GM19397 (cell line): ENCODE measurements around the gene NTNG2.
A peak's percentile ranks its signal among the peaks of the same experiment; 100 is the strongest.

Source experiments
- ATAC-seq: cut with Tn5 transposase; IDR thresholded peaks from one replicate; pipeline ENCODE4 v1.9.1; 2021; ENCODE audit warnings: mild to moderate bottlenecking, moderate library complexity; ENCODE audit not compliant: unreplicated experiment

NTNG2 gene

DNA sequence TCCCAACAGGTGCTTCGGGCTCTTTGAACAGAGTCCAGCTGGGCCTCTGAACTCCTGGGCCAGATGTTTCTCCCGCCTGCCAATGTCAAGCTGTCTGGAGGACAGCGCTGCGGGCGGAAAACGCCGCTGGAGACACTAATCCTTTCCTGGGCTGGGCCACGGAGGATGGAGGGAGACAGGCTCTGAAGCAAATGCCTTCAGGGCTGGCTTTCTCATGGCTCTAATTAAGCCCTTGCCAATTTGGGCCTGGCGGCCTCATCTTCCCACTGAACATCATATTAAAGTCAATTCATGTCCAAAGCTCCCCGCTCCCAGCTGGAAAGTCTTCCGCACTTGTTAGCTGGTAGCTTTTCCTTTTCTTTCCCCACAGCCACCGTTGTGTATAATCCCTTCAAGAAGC lies 72.7 kb downstream of the NTNG2 start:
- no peak for ATAC-seq

DNA sequence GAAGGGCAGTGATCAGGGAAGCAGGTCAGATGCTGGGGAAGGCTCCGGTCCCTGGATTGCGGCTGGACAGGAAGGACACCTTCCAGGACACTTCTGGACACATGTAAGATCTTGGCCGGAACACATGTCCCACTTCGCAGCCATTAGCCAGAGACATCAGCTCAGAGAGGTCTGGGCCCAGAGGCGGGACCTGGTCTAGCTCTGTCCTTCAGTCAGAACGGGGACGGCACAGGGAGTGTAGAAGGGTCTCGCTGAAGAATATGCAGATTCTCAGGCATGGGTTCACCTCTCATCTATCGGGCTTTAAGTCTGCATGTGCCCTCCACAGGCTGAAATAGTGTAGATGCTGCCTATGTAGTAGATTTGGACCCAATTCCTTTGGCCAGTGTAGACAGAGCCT lies 73.3 kb downstream of the NTNG2 start:
- ATAC-seq = no peak

DNA sequence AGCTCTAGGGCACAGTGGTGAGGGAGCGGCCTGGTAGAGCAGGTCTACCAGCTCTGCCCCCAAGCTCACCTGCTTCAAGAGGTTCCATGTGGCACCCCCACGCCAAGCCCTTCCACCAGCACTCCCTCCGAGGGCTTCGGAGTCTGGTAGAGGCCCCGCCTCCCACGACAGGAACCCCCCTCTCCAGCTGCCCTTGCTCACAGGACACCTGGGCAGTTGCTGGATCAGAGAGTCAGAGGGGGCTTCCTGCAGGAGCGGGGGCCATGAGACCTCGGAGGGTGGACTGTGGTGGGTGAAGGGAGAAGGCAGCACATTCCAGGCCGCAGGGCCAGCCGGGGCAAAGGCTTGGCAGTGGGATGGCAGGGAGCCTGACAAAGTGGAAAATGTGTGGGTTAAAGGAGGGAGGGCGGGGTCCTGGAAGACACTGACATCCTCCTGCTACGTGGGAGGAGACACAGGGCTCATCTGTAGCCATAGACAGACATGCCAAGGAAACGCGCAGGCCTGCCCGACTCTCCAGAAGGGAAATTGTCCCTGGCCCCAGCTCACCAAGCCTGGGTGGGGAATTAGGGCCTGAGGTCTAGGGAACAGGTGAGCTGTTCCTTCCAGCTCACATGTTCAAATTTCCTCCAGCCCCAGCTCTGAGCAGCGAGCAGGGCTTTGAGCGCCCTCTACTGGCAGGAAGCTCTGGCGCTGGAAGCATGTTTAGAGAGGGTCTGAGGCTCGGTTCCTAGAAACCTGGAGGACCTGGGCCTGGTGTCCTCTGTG lies 74.2 kb downstream of the NTNG2 start:
- ATAC-seq = no peak

DNA sequence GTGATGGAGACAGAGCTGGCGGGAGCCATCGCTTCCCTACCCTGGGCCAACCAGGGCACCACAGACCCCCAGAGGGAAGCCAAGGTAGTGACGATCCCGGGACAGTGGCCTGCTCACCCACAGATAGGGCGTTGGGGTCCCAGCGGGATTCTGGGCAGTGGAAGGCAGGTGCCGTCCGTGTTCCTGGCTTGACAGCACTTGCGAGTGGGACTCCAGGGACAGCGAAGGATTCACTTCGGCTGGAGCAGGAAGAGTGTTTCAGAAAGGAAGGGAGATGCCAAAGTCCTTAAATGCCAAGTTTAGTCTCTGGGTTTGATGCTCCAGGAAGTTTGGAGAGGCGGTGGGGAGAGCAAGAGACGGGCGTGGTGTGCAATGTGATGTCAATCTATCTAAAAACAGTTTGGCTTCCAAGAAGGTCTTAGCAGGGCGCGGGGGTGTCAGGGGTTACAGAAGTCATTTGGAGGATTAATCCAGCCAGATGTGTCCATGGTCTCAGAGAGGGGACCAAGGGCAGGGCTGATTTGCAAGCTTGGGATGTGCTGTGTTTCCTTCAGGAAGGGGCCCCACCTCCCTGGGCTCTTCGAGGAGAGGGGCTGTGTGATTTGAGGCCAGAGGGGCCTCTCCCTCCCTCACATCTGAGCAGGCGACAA lies 74.9 kb downstream of the NTNG2 start:
- no peak for ATAC-seq

DNA sequence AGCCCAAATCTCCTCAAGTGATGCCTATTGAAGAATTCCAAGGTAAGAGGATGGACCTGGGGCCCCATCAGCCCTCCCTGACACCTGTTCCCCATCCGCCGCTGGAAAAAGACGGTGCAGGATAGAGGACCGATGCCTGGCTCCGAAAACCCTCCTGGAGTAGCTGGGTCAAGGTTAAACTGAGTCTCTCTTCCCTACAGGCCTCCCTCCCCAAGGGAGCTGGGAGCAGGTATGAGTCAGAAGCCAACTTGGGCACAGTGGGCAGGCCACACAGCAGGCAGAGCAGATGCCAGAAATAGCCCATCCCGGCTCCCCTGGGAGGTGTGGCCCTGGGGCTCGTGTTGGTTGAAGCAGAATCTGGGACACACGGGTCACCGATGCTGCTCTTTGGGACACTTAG lies 75.6 kb downstream of the NTNG2 start:
- no peak for ATAC-seq

DNA sequence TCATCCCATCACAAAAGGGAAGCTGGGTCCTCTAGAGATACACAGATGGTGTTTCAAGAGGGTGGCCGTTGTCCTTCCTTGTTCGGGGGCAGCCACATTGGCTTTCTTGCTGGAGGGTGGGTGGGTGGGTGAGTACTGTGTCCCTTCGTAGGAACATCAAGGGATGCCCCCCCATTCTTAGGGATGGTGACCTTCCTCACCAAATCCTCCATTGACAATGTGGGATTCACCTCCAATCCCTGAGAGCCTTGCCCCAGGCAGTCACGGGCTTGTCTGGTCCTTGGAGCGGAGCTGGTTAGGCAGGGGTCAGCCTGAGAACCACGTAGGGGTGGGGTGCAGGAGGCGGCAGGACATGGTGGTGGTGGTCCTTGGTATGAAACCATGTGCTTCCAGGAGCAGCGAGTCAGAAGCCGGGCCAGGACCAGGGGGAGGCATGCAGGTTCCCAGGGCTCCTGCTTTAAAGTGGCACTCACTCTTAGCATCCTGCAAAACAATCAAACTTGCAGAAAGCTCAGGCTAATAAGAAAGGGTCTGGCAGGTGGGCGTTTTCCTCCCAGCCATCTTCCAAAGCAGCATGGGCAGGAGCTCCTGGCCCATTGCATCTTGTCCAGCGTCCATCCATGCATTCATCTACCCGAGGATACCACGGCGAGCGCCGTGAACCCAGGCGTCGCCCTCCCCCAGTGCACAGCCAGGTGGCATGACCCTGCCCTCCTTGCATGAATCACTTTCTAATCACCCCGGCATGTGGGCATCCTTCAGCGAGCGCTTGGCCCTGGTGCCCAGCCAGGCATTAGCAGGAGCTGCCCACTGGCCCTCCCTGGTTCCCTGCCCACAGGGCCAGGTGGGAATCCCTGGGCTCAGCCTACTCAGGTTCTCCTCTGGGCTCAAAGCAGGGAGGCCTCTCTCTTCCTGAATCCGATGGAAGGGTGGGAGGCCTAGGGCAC lies 76.4 kb downstream of the NTNG2 start:
- ATAC-seq = no peak

DNA sequence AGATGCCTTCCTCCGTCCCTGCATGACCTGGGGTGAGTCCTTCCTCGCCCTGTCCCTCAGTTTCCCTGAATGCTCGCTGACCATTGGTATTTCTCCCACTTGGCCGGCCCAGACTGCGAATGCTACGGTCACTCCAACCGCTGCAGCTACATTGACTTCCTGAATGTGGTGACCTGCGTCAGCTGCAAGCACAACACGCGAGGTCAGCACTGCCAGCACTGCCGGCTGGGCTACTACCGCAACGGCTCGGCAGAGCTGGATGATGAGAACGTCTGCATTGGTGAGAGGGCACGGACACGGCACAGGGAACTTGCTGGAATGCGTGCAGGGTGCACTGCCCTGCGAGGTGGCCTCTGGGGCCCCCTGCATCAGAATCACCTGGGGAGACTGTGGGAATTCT lies 77.1 kb downstream of the NTNG2 start:
- ATAC-seq = no peak

DNA sequence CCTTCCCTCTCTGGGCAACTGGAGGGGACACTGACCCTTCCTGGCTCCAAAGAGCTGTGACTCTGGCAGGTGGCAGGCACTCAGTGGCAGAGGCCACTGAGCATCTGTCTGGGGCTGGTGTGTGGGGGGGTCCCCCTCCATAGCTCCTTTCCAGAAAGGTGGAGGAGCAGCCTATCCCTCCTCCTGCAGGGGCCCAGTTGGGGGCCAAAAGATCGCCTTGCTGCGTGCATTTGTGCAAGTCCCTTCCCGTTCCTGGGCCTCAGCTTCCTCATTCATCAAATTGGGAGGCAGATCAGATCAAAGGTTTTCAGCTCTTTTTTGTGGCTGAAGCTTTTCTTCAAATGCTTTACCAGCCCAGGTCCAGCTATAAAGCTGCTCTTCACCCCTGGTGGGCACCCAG lies 77.7 kb downstream of the NTNG2 start:
- no peak for ATAC-seq

DNA sequence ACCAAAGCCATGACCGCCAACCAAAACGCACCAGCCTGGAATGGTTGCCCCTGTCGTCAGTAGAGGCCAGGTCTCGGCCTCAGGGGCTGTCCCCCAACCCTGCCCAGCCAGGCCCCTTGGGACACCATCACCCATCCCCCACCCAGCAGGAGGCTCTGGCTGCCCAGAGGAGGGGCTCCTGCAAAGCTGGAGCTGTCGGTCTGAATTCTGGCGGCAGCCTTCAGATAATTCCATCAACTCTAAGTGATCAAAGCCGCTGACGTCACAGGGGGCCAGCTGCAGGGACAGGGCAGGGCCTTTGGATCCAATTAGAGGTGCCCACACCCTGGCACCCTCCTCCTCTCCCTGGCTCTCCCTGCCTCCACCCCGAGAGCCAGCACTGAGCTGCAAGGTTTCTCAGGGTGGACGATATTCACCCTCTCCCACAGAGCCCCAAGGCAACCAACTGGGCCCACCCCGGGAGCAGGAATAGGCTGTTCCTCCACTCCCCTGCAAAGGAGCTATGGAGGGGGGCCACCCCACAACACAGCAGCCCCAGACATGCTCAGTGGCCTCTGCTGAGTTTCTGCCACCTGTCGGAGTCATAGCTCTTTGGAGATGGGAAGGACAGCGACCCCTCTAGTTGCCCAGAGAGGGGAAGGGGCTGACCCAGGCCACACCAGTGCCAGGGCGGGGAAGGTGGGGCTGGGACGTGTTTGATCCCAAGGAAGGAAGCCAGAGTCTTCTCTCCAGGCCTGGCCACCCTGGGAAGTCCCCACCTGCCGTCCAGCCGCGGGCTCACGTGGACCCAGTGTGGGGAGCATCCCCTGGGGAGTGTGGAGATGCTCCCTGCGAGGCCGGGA lies 78.4 kb downstream of the NTNG2 start:
- ATAC-seq = no peak

DNA sequence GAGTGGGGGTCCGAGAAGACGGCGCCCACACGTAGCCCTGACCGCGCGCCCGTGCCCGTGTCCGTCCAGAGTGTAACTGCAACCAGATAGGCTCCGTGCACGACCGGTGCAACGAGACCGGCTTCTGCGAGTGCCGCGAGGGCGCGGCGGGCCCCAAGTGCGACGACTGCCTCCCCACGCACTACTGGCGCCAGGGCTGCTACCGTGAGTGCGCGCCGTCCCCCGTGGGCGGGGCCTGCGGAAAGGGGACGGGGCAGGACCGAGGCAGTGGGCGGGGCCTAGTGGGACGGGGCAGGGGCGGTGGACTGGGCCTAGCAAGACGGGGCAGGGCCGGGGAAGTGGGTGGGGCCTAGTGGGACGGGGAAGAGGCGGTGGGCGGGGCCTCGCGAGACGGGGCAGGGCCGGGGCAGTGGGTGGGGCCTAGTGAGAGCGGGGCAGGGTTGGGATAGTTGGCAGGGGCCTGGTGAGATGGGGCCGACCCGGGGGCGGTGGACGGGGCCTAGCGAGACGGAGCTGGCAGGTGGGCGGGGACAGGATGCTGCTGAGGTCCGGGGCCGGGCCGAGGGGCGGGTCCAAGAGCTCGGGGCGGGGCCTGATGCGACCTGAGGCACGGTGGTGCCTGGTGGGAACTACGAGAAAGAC lies 79.1 kb downstream of the NTNG2 start:
- ATAC-seq = peak; percentile 66

DNA sequence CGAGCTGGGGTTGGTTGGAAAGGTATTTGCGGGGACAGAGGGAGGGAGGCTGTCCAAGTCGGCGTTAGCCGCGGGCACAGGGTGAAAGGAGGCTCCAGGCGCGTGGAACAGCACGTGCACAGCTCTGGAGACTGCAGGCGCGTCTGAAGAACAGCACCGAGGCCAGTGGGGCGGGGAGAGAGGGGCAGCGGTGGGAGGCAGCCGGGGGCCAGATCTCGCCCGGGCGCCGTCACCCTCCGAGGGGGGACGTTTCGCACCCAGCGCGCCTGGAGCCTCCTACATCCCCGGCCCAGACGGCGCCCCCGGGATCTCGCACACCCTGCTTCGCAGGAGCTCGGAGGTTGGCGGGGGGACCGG lies 79.6 kb downstream of the NTNG2 start:
- ATAC-seq = peak; percentile 0

DNA sequence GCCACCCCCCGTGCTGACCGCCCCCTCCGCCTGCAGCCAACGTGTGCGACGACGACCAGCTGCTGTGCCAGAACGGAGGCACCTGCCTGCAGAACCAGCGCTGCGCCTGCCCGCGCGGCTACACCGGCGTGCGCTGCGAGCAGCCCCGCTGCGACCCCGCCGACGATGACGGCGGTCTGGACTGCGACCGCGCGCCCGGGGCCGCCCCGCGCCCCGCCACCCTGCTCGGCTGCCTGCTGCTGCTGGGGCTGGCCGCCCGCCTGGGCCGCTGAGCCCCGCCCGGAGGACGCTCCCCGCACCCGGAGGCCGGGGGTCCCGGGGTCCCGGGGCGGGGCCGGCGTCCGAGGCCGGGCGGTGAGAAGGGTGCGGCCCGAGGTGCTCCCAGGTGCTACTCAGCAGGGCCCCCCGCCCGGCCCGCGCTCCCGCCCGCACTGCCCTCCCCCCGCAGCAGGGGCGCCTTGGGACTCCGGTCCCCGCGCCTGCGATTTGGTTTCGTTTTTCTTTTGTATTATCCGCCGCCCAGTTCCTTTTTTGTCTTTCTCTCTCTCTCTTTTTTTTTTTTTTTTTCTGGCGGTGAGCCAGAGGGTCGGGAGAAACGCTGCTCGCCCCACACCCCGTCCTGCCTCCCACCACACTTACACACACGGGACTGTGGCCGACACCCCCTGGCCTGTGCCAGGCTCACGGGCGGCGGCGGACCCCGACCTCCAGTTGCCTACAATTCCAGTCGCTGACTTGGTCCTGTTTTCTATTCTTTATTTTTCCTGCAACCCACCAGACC lies 80.2 kb downstream of the NTNG2 start:
- ATAC-seq = peak; percentile 1

DNA sequence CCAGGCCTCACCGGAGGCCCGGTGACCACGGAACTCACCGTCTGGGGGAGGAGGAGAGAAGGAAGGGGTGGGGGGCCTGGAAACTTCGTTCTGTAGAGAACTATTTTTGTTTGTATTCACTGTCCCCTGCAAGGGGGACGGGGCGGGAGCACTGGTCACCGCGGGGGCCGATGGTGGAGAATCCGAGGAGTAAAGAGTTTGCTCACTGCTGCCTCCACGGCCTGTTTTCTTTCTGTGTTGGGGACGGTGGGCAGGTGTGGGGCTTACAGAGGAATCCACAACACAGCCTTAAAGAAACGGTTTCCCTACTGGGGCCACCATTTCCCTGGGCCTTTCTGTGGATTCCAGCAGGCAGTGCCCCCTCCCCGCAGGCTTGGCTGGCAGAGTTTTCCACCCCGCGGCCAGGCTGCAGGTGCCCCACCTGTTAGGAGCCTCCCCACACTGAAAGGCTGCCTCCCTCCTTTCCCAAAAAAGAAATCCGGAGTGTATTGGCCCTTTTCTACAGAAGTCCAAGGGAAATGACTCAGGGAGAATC lies 80.8 kb downstream of the NTNG2 start:
- no peak for ATAC-seq

DNA sequence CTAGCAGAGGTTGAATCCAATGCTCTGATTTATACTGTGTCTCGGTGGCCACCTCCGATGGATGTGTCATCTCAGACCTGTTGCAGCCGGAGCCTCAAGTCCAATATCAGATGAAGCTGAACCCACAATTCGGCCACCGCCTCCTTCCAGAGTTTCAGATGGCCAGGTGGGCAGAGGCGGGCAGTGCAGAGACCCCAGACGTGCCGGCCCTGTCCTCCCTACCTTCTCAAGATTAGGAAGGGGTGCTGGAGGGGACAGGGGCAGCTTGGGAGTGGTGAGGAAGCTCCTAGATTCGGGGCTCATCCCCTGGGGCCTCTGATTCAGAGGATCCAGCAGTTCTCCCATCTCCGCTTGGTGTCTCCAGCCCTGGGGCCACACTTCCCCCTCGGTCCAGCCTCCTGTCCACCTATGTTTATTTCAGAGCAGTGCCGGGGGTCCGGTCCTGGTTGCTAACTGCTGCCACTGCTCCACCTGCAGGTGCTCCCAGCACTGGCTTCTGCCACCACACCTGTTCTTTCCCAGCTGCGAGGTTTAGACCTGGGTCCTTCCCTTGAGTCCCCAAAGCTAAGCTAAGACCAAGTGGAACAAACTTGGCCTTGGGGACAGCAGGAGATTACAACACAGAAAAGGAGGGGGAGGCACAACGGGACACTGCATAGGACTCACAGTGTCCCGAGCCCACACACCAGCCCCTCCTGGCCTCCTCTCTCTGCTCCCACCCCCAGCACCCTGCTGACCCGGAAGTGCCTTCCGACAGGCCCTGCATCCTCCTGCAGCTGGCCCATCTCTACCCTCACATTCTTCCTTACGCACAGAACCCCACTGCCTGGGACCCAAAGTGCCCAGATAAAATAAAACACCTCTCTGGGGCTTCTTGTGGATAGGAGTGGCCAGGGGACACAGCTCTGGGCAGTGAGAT lies 81.6 kb downstream of the NTNG2 start:
- no peak for ATAC-seq

DNA sequence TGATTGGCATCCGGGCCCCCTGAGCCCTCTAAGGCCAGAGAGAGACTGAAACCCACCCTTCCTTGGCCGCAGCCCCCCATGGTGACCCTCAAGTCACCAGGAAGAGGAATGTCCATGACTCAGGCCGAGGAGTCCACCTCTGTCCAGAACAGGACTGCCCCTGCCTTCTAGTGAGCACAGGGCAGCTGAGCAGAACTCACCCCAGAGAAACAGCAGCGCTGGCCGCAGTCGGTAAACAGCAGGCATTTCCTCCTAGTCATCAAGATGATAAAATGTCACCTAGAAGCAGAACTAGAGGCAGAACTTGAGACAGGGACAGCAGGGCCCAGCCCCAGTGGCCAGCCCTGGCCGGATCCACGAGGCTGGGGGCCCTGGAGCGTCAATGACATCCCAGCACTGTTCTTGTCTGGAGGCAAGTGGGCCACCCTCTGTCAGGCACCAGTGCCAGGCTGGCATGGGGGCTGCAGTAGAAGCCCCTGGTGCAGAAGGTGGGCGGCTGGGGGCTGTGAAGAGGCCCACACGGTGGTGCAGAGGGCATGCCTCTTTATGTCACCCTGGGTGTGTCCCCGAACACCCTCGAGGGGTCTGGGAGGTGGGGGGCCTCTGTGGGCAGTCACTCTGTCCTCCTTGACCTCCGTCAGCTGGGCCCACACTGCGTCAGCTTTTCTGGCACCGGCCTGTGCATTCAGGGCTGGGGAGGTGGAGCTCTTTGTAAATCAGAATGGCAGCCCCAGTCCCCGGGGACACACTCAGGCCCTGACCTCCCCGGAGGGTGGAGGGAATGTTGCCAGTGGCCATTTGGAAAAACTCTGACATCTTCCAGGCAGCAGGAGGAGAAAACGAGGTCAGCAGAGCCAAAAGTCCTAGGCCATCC lies 83.0 kb downstream of the NTNG2 start:
- ATAC-seq = no peak

DNA sequence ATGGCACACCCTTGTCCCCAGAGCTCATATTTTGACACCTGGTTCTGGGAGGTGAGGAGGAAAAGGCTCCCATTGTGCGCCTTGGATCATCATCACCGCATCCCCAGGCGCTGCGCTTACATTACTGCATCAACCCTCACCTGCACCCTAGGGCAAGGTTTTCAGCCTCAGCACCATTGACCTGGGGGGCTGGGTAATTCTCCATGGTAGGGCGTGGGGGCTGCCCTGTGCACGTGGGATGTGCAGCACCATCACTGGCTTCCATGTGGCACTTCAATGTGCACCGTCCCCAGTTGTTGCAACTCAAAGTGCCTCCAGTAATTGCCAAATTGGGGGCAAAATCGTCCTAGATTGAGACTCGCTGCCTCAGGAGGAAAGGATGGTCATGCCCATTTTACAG lies 83.6 kb downstream of the NTNG2 start:
- no peak for ATAC-seq

DNA sequence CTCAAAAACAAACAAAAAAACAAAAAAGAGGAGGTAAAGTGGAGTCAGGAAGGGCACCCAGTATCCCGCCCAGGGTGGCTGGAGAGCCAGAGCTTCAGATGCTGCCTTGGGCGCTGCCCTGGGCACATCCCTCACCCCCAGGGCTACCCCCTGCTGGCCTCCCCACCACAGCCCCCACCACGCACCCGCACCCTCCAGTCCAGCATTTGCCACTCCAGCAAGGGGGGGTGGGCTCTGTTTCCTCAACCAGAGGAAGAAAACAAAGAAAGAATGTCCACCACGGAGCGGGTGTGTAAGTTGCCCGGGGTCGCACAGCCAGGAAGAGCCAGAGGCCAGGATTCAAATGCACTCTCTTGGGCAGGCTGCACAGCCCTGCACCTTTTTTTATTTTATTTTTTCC lies 86.1 kb downstream of the NTNG2 start:
- no peak for ATAC-seq
